ENCODE results near the gene MVK. TPM values are rescaled to one million over a fixed set of nuclear protein-coding genes. Genes with fewer than 3 reads are reported as not detected.
A peak's percentile ranks its signal among the peaks of the same experiment; 100 is the strongest.

MVK gene
- total RNA-seq, 1 donor from 2014 or later = 53.6 TPM

- TF ChIP-seq CTCF (IDR thresholded peaks at IDR 0.05; ENCODE audit: partially characterized antibody, unreplicated experiment) = no peak
- H3K4me3 Mint-ChIP-seq (ENCODE audit: unreplicated experiment) = no peak overlapping the region
- no peak overlapping the region for H3K27ac Mint-ChIP-seq (ENCODE audit: unreplicated experiment)
- no peaks in the 10 kb centered on the region for H3K9me3 Mint-ChIP-seq (ENCODE audit: unreplicated experiment)
- peaks cover 6% of the 10 kb centered on the region for H3K4me1 Mint-ChIP-seq (ENCODE audit: low read depth, unreplicated experiment)
- no peak for DNase-seq
- no peaks in the 10 kb centered on the region for H3K27me3 Mint-ChIP-seq (ENCODE audit: unreplicated experiment)
- H3K36me3 Mint-ChIP-seq (ENCODE audit: unreplicated experiment) = no peaks in the 10 kb centered on the region
These were observed 38.4 kb downstream of the MVK start for GRCh38 chr12:109612003-109612402.

GRCh38 chr12:109612975-109613502 lies 39.4 kb downstream of the MVK start:
- H3K36me3 Mint-ChIP-seq (ENCODE audit: unreplicated experiment) = no peaks in the 10 kb centered on the region
- no peaks in the 10 kb centered on the region for H3K9me3 Mint-ChIP-seq (ENCODE audit: unreplicated experiment)
- no peak for DNase-seq
- TF ChIP-seq CTCF (IDR thresholded peaks at IDR 0.05; ENCODE audit: partially characterized antibody, unreplicated experiment) = peak; percentile 37
- peaks cover 6% of the 10 kb centered on the region for H3K4me1 Mint-ChIP-seq (ENCODE audit: low read depth, unreplicated experiment)
- no peaks in the 10 kb centered on the region for H3K27me3 Mint-ChIP-seq (ENCODE audit: unreplicated experiment)
- H3K27ac Mint-ChIP-seq (ENCODE audit: unreplicated experiment) = no peak overlapping the region
- no peak overlapping the region for H3K4me3 Mint-ChIP-seq (ENCODE audit: unreplicated experiment)

- no peak for DNase-seq
- Mint-ChIP-seq H3K36me3 (ENCODE audit: unreplicated experiment) (no peaks in the 10 kb centered on the region), H3K9me3 (ENCODE audit: unreplicated experiment) (no peaks in the 10 kb centered on the region), H3K27me3 (ENCODE audit: unreplicated experiment) (no peaks in the 10 kb centered on the region), H3K4me1 (ENCODE audit: low read depth, unreplicated experiment) (peaks cover 4% of the 10 kb centered on the region), H3K27ac (ENCODE audit: unreplicated experiment) (no peak overlapping the region), H3K4me3 (ENCODE audit: unreplicated experiment) (no peak overlapping the region)
- TF ChIP-seq CTCF (IDR thresholded peaks at IDR 0.05; ENCODE audit: partially characterized antibody, unreplicated experiment) = no peak
These were observed 40.3 kb downstream of the MVK start for GRCh38 chr12:109613649-109614455.

- TF ChIP-seq CTCF (IDR thresholded peaks at IDR 0.05; ENCODE audit: partially characterized antibody, unreplicated experiment) = no peak
- H3K27ac Mint-ChIP-seq (ENCODE audit: unreplicated experiment) = no peak overlapping the region
- peaks cover 3% of the 10 kb centered on the region for H3K27me3 Mint-ChIP-seq (ENCODE audit: unreplicated experiment)
These were observed 42.1 kb downstream of the MVK start for GRCh38 chr12:109615556-109616229.

GRCh38 chr12:109617491-109617890 lies 43.9 kb downstream of the MVK start:
- H3K36me3 Mint-ChIP-seq (ENCODE audit: unreplicated experiment) = no peaks in the 10 kb centered on the region
- no peak overlapping the region for H3K4me3 Mint-ChIP-seq (ENCODE audit: unreplicated experiment)
- no peak for DNase-seq
- H3K9me3 Mint-ChIP-seq (ENCODE audit: unreplicated experiment) = no peaks in the 10 kb centered on the region
- TF ChIP-seq CTCF (IDR thresholded peaks at IDR 0.05; ENCODE audit: partially characterized antibody, unreplicated experiment) = no peak
- H3K27me3 Mint-ChIP-seq (ENCODE audit: unreplicated experiment) = peaks cover 3% of the 10 kb centered on the region
- H3K27ac Mint-ChIP-seq (ENCODE audit: unreplicated experiment) = no peak overlapping the region
- H3K4me1 Mint-ChIP-seq (ENCODE audit: low read depth, unreplicated experiment) = peaks cover 4% of the 10 kb centered on the region

More at GRCh38 chr12:109615556-109616229, 42.1 kb downstream of the MVK start:
- DNase-seq = no peak
- H3K4me1 Mint-ChIP-seq (ENCODE audit: low read depth, unreplicated experiment) = peaks cover 4% of the 10 kb centered on the region
- no peak overlapping the region for H3K4me3 Mint-ChIP-seq (ENCODE audit: unreplicated experiment)
- no peaks in the 10 kb centered on the region for H3K36me3 Mint-ChIP-seq (ENCODE audit: unreplicated experiment)
- H3K9me3 Mint-ChIP-seq (ENCODE audit: unreplicated experiment) = no peaks in the 10 kb centered on the region
